Pancreas (tissue), 10 donors: Measurements from ENCODE around the gene SPATA19. TPM values are rescaled to one million over a fixed set of nuclear protein-coding genes. Genes with fewer than 3 reads are reported as not detected.

ENCODE experiments used
- ATAC-seq, 4 donors: fragments of 200-7000 bp; cut with Tn5 transposase; one replicate each; pipeline versions ENCODE4 v1.8.0 to v1.9.1; 2020; ENCODE audit warnings: mild to moderate bottlenecking in 4 of 4, moderate library complexity in 4 of 4
- DNase-seq, 6 donors: peaks; one replicate each; pipeline ENCODE4 v3.0.0-alpha.2; 2020
- FAIRE-seq: peaks from 2 replicates; lab custom pipeline; 2012; peaks lifted over from hg19 to GRCh38; lab: Jason Lieb, UNC
- H3K27ac ChIP-seq, 4 donors: fragments of 200-600 bp; sonication (generic); 1 replicate in 3 of 4; 2 replicates in 1 of 4; pipeline versions ENCODE4 v1.5.0 to v1.8.0; 2020
- H3K27me3 ChIP-seq, 4 donors: fragments of 200-600 bp; one replicate each; pipeline ENCODE4 v1.8.0; 2021
- H3K36me3 ChIP-seq, 3 donors: fragments of 200-600 bp; sonication (generic) in 1 of 3; one replicate each; pipeline versions ENCODE4 v1.5.0 to v1.8.0; 2020 to 2021
- H3K4me1 ChIP-seq, 3 donors: fragments of 200-600 bp; one replicate each; pipeline ENCODE4 v1.8.0; 2021
- H3K4me3 ChIP-seq, 4 donors: fragments of 200-600 bp; sonication (generic) in 2 of 4; one replicate each; pipeline versions ENCODE4 v1.5.0 to v1.8.0; 2020 to 2021
- H3K9me3 ChIP-seq, 4 donors: fragments of 200-600 bp; one replicate each; pipeline ENCODE4 v1.8.0; 2021
- WGBS, 2 donors: extraction: QIAGEN DNeasy Blood & Tissue Kit; methylation state at CpG; one replicate each; pipeline ENCODE4 v1.1.7; 2013; 5-methylcytosine and 5-hydroxymethylcytosine counted together
- intact Hi-C, 3 donors: fragments of 100-400 bp; cut with DNase I; formaldehyde crosslinking; loops; one replicate each; pipeline versions ENCODE4 v1.11.1 to v1.14.2; 2022
- polyA plus RNA-seq, 2 donors: library from polyadenylated mRNA; stranded (reverse); fragments of 200-250 nt; gene quantifications; one replicate each; pipeline ENCODE4 v1.2.3, GENCODE V29; 2013
- total RNA-seq, 6 donors: library from RNA; stranded (reverse); fragmentation: NEBNext Ultra II Directional in 4 of 6; extraction: Animal tissue kit (Norgen Biotek cat#: 25700) in 4 of 6; gene quantifications; one replicate each; pipeline versions ENCODE4 v1.2.1 to v1.2.4, GENCODE V29; 2021 to 2023
- TF ChIP-seq, protein P1 (sequence below), 4 donors: fragments of 200-600 bp; sonication (generic) in 3 of 4; IDR thresholded peaks; one replicate each; pipeline versions ENCODE4 v1.5.0 to v1.8.0; 2021; ENCODE audit warnings: antibody characterized with exemption in 4 of 4
- donor health status: healthy with polysubstance abuse.
- donor health status: DM: no; HTN: no; CAD: no; lungs with moderate emphysema.
- donor health status: DM: no; HTN: no; CAD: no.
- donor health status: control.
- donor health status: control.
- donor health status: Bipolar disorder and iron deficiency.
- donor health status: DM: yes; HTN: yes; CAD: no.
- donor health status: DM: no; HTN: no; CAD: no.
- donor health status: DM: no; HTN: no; CAD: no.
- donor health status: DM: yes; HTN: yes; CAD: no.

SPATA19 gene
- total and polyA plus RNA-seq, 8 donors, result not detected

DNA sequence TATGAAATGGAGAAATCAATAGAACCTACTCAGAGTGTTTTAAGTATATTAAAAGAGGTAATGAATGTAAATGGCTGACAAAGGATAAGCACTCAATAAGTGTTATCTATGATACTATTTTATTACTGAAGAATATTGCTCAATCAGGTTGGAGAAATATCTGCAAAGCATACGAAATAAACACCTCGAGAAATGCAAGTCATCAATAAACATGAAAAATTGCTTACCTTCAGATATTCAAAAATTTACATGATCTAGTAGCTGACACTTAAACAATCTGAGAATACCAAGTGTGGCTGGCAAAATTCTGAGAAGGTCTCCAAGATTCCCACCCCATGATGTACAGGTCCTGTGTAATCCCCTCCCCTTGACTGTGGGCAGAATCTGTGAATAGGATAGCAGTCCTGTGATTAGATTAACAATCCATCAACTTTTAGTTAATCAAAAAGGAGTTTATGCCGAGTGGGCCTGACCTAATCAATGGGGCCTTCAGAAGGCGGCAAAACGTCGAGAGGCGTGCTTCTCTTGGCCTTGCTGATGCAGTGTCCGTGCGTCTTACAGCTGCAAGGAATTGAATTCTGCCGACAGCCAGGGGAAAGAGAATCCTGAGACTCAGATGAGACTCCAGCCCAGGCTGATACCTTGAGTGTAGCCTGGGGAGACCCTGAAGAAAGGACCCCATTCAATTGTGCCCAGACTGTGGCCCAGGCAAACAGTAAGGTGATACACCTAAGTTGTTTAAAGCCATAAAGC, 49.1 kb downstream of the SPATA19 start:
- TF ChIP-seq, protein P1, sequence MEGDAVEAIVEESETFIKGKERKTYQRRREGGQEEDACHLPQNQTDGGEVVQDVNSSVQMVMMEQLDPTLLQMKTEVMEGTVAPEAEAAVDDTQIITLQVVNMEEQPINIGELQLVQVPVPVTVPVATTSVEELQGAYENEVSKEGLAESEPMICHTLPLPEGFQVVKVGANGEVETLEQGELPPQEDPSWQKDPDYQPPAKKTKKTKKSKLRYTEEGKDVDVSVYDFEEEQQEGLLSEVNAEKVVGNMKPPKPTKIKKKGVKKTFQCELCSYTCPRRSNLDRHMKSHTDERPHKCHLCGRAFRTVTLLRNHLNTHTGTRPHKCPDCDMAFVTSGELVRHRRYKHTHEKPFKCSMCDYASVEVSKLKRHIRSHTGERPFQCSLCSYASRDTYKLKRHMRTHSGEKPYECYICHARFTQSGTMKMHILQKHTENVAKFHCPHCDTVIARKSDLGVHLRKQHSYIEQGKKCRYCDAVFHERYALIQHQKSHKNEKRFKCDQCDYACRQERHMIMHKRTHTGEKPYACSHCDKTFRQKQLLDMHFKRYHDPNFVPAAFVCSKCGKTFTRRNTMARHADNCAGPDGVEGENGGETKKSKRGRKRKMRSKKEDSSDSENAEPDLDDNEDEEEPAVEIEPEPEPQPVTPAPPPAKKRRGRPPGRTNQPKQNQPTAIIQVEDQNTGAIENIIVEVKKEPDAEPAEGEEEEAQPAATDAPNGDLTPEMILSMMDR (IDR thresholded peaks at IDR 0.05), result no peak
- Histone ChIP-seq H3K9me3 (no peaks in the 10 kb centered on the region), H3K36me3 (no peaks in the 10 kb centered on the region), H3K27me3 (peaks cover 0 to 5% (median 0%) of the 10 kb centered on the region in 4 donors), H3K27ac (no peak overlapping the region), H3K4me1 (no peaks in the 10 kb centered on the region), H3K4me3 (no peak overlapping the region)
- WGBS, 2 donors, result 64 to 73% methylated on average over 10 of the region's 10 CpGs
- no peak for ATAC-seq
- DNase-seq, result no peak
- FAIRE-seq, result no peak
- intact Hi-C loops, result no loop called here

DNA sequence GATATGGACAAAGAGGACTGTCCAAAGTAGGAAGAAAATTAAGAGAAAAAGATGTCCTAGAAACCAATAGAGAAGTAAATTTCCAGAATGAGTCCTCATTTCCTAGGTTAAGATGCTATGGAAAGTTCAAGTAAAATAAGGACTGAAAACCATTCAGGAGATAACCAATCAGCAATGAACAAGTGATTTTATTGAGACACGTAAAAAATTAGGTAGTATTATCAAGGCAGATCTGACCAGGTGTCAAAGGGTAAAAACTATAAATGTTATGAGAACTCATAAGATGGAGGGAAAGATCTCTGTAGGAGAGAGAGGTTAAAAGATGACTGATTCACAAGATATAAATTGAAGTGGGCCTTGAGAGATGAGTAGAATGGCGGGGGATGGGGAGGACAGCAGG, 50.2 kb downstream of the SPATA19 start:
- no peak for FAIRE-seq
- intact Hi-C loops, result no loop called here
- Histone ChIP-seq H3K4me1 (no peaks in the 10 kb centered on the region), H3K27ac (no peak overlapping the region), H3K36me3 (no peaks in the 10 kb centered on the region), H3K4me3 (no peak overlapping the region), H3K9me3 (no peaks in the 10 kb centered on the region), H3K27me3 (peaks cover 0 to 8% (median 0%) of the 10 kb centered on the region in 4 donors)
- no peak for DNase-seq
- 63 to 66% methylated on average over 2 of the region's 2 CpGs for WGBS, 2 donors
- ATAC-seq, result no peak
- TF ChIP-seq, protein P1 (IDR thresholded peaks at IDR 0.05), result no peak

DNA sequence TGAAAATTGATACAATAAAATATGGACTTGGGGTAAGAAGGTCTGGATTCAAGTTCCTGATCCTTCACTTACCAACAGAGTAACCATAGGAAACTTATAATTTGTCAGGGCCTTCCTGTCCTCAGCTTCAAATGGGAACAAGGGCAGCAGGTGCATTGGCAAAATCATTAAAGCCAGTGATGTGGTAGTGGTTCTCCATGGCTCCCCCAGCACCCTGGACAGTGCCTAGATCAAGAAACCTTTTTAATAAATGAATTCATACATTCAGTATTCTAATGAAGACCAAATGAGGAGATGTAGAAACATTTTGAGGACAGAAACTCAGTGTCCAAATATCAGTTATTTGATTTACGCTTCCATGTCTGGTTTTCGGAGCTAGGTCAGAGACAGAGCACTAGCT, 51.1 kb downstream of the SPATA19 start:
- no peak for DNase-seq
- Histone ChIP-seq H3K9me3 (no peaks in the 10 kb centered on the region), H3K4me3 (no peak overlapping the region), H3K27ac (no peak overlapping the region), H3K27me3 (peaks cover 0 to 8% (median 0%) of the 10 kb centered on the region in 4 donors), H3K4me1 (no peaks in the 10 kb centered on the region), H3K36me3 (no peaks in the 10 kb centered on the region)
- ATAC-seq, result no peak
- intact Hi-C loops, result no loop called here
- FAIRE-seq, result no peak
- 77 to 90% methylated on average over 2 of the region's 2 CpGs for WGBS, 2 donors
- TF ChIP-seq, protein P1 (IDR thresholded peaks at IDR 0.05), result no peak

DNA sequence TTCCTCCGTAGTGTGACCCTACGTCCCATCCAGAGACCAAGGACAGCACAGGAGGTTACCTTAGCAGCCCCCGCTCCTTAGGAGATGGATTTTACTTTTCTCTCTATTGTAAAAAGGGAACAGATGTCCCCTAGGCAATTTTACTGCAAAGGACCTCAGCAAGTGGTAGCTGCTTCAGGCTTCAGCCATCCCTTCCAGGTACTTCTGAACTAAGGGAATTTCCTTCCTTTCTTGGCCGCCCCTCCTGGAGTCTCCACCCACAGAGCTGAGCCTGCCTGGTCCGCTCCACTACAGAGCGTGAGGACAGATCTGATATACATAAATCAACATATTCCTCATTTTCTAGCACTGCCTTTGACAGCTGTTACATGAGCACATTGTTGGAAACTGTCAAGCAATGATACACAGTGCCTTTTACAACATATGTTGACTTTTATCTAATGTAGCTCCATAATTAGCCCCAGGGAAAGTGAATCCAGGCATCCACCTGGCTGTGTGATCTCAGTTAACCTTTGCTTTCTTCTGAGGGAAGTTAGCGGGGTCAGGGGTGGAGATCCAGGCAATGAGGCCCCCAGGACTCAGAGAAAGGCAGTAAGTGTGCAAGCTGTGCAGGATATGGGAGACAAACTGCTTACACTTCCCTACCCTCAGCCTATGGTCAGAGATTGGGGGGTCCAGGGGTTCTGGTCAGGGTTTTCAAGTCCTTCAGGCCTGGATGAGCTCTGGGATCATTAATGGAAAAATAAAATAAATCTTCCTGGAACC, 51.9 kb downstream of the SPATA19 start:
- no peaks in the 10 kb centered on the region for H3K9me3 ChIP-seq
- FAIRE-seq (no peak), ATAC-seq (no peak), DNase-seq (no peak)
- peaks cover 0 to 6% (median 2%) of the 10 kb centered on the region in 4 donors for H3K27me3 ChIP-seq
- intact Hi-C loops, result no loop called here
- TF ChIP-seq, protein P1 (IDR thresholded peaks at IDR 0.05), result no peak
- no peak overlapping the region for H3K4me3 ChIP-seq
- no peaks in the 10 kb centered on the region for H3K4me1 ChIP-seq
- H3K36me3 ChIP-seq, result no peaks in the 10 kb centered on the region
- no peak overlapping the region for H3K27ac ChIP-seq
- WGBS, 2 donors, result 43 to 46% methylated on average over 7 of the region's 7 CpGs
